CD4-positive, CD25-positive, alpha-beta regulatory T cell (primary cell): Measurements from ENCODE around the gene FGGY. TPM values are rescaled to one million over a fixed set of nuclear protein-coding genes. Genes with fewer than 3 reads are reported as not detected.

Experiments used
- ATAC-seq, 2 donors: fragments of 150-1000 bp; cut with Tn5 transposase; one replicate each; pipeline ENCODE4 v1.10.0; 2021; ENCODE audit warnings: low read depth in 2 of 2, moderate number of reproducible peaks in 2 of 2, moderate library complexity in 1 of 2
- DNase-seq, 3 donors: peaks; one replicate each; pipeline versions ENCODE4 v3.0.0 to v3.0.0-alpha.2; 2012 to 2022; ENCODE audit warnings: mixed read lengths in 1 of 3
- H3K27ac ChIP-seq: one replicate; pipeline ENCODE4 v1.7.0; 2013; ENCODE audit warnings: mild to moderate bottlenecking, low read length; ENCODE audit not compliant: insufficient read depth, poor library complexity, severe bottlenecking
- H3K27me3 ChIP-seq: one replicate; pipeline ENCODE4 v1.7.0; 2013; ENCODE audit warnings: low read length; ENCODE audit not compliant: control insufficient read depth, insufficient read depth
- H3K36me3 ChIP-seq: one replicate; pipeline ENCODE4 v1.7.0; 2013; ENCODE audit warnings: mild to moderate bottlenecking, low read length, moderate library complexity; ENCODE audit not compliant: control insufficient read depth, insufficient read depth
- H3K4me1 ChIP-seq: 2 replicates; pipeline ENCODE4 v1.7.0; 2013; ENCODE audit warnings: mild to moderate bottlenecking, low read length; ENCODE audit not compliant: insufficient read depth, control insufficient read depth, poor library complexity, severe bottlenecking
- H3K4me3 ChIP-seq: one replicate; pipeline ENCODE4 v1.7.0; 2013; ENCODE audit warnings: low read depth, mild to moderate bottlenecking, low read length, moderate library complexity
- H3K9me3 ChIP-seq, 2 experiments: 1 replicate in 1 of 2; 2 replicates in 1 of 2; pipeline ENCODE4 v1.7.0; 2013; ENCODE audit warnings: low read length in 2 of 2, mild to moderate bottlenecking in 1 of 2, moderate library complexity in 1 of 2; ENCODE audit not compliant: control insufficient read depth in 2 of 2
- H3K27ac Mint-ChIP-seq, 3 donors: one replicate each; pipeline ENCODE4 v1.8.0; 2020 to 2022; ENCODE audit warnings: mild to moderate bottlenecking in 3 of 3, mixed read lengths in 3 of 3, moderate library complexity in 2 of 3
- H3K27me3 Mint-ChIP-seq: one replicate; pipeline ENCODE4 v1.8.0; 2022; ENCODE audit warnings: mild to moderate bottlenecking, mixed read lengths
- H3K36me3 Mint-ChIP-seq: one replicate; pipeline ENCODE4 v1.8.0; 2020; ENCODE audit warnings: mixed read lengths
- H3K4me1 Mint-ChIP-seq, 4 donors: one replicate each; pipeline ENCODE4 v1.8.0; 2020 to 2022; ENCODE audit warnings: mixed read lengths in 4 of 4, mild to moderate bottlenecking in 1 of 4
- H3K4me3 Mint-ChIP-seq, 4 donors: one replicate each; pipeline ENCODE4 v1.8.0; 2020 to 2022; ENCODE audit warnings: mild to moderate bottlenecking in 4 of 4, mixed read lengths in 4 of 4, moderate library complexity in 3 of 4
- H3K9me3 Mint-ChIP-seq, 7 donors: one replicate each; pipeline ENCODE4 v1.8.0; 2020 to 2022; ENCODE audit warnings: mixed read lengths in 7 of 7, mild to moderate bottlenecking in 3 of 7, moderate library complexity in 2 of 7
- polyA plus RNA-seq, 4 donors: library from polyadenylated mRNA; unstranded; fragments of 300-500 nt; fragmentation: Illumina TruSeq; gene quantifications; one replicate each; pipeline ENCODE4 v1.2.3, GENCODE V29; 2021
- total RNA-seq: library from RNA; stranded (reverse); gene quantifications from one replicate; pipeline ENCODE4 v1.2.3, GENCODE V29; 2022

The FGGY gene
- total and polyA plus RNA-seq, 5 donors from 2014 or later, result 1.9 to 7.7 (median 4.5) TPM

DNA sequence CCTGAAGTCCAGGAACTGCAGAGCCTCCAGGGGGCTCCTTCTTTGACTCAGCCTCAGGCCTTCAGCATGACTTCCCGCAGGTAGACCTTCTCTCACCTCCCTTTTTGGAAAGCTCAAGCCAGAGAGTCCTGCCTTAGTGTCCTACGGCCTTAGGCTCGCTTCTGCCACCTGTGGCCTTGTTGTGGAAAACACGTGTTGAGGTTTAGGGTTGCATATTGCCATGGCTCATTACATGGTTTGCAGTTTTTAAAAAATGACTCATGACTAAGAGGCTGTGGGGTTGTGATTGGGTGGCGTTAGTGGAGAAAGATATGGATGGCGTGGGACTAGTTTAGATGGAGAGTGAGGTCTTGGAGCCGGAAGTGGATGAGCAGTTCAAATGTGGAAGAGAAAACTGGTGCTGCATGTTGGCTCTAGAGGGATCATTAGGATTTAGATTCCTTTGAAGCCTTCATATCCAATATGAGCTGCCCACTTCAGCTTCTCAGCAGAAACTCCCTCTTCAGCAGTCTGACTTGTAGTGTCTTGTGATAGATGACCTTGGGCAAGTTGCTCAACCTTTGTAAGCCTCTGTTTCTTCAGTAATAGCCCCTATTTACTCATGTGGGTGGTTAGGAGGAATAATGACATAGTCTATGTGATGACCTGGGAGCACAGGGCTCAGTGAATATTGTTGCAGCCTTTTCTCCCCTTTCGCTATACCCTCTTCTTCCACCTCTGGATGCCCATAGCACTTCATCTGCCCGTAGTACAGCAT lies 6.5 kb upstream of the FGGY start:
- Mint-ChIP-seq H3K4me1 (peaks cover 0 to 7% (median 1%) of the 10 kb centered on the region in 4 donors), H3K27me3 (peaks cover 5% of the 10 kb centered on the region), H3K36me3 (no peaks in the 10 kb centered on the region), H3K9me3 (no peaks in the 10 kb centered on the region), H3K27ac (no peak overlapping the region), H3K4me3 (no peak overlapping the region)
- no peak overlapping the region for H3K4me3 ChIP-seq
- no peaks in the 10 kb centered on the region for H3K9me3 ChIP-seq
- H3K27me3 ChIP-seq, result no peaks in the 10 kb centered on the region
- H3K27ac ChIP-seq, result no peak overlapping the region
- peak in 1 of 3 donors; percentile 46 for DNase-seq
- H3K4me1 ChIP-seq, result no peaks in the 10 kb centered on the region
- peak; percentile 46 to 59 for ATAC-seq
- no peaks in the 10 kb centered on the region for H3K36me3 ChIP-seq

DNA sequence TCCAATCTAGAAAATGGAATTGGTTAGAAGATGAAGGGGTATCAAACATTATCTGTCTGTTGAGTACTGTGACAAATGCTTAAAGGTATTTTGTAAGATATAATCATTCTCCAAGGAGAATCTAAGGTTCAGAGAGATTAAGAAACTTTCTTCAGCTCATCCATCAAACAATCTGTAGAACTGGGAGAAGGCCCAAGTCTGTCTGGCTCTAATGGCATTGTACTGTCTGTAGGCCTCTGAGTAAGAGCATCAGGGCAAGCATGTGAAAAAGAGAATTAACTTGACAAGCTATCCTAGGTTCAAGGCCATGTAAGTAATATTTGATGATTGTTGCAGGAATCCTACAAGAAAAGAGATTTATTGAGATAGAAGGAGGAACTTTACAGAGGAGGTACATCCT lies 5.3 kb upstream of the FGGY start:
- Mint-ChIP-seq H3K36me3 (no peaks in the 10 kb centered on the region), H3K9me3 (no peaks in the 10 kb centered on the region), H3K4me1 (peaks cover 0 to 7% (median 1%) of the 10 kb centered on the region in 4 donors), H3K27ac (no peak overlapping the region), H3K4me3 (no peak overlapping the region), H3K27me3 (peaks cover 5% of the 10 kb centered on the region)
- Histone ChIP-seq H3K36me3 (no peaks in the 10 kb centered on the region), H3K9me3 (no peaks in the 10 kb centered on the region), H3K4me3 (no peak overlapping the region), H3K27ac (no peak overlapping the region), H3K27me3 (no peaks in the 10 kb centered on the region), H3K4me1 (no peaks in the 10 kb centered on the region)
- DNase-seq (no peak), ATAC-seq (no peak)

DNA sequence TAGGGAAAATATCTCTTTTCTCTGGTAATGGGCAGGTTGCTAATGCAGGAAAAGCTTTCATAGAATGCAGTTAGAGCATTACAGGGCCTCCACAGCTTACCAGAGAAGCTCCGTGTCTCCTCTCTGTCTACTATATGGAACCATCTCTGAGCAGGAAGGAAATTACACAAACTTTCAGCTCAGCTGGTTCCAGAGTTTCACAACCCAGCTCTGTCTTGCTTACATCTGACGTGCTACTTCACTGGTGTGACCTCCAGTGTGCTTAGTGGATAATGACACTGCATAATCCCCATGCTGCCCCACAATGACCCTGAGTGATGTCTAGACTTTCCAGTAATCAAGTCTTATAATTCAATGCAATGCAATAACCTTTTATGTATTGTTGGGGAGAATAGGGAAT lies 4.3 kb upstream of the FGGY start:
- H3K9me3 Mint-ChIP-seq, result no peaks in the 10 kb centered on the region
- Histone ChIP-seq H3K27me3 (no peaks in the 10 kb centered on the region), H3K9me3 (no peaks in the 10 kb centered on the region), H3K4me3 (no peak overlapping the region), H3K4me1 (peaks cover 8% of the 10 kb centered on the region), H3K27ac (no peak overlapping the region), H3K36me3 (no peaks in the 10 kb centered on the region)
- H3K4me1 Mint-ChIP-seq, result peaks cover 0 to 14% (median 5%) of the 10 kb centered on the region in 4 donors
- ATAC-seq, result no peak
- H3K36me3 Mint-ChIP-seq, result no peaks in the 10 kb centered on the region
- no peak overlapping the region for H3K27ac Mint-ChIP-seq
- H3K4me3 Mint-ChIP-seq, result peak overlapping the region in 1 of 4 donors; percentile 9
- H3K27me3 Mint-ChIP-seq, result no peaks in the 10 kb centered on the region
- DNase-seq, result peak in 1 of 3 donors; percentile 23

DNA sequence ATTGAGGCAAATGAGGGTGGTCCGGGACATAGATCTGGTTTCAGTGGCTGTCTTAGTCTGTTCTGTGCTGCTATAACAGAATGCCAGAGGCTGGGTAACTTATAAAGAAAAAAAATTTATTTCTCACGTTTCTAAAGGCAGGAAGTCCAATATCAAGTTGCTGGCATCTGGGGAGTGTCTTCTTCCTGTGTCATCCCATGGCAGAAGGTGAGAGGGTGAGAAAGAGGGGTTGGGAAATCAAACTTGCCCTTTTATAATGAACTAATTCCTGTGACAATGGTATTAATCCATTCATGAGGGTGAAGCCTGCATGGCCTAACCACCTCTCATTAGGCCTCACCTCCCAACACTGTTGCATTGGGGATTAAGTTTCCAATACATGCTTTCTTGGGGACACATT lies 3.7 kb upstream of the FGGY start:
- H3K9me3 ChIP-seq, result no peaks in the 10 kb centered on the region
- H3K4me3 ChIP-seq, result no peak overlapping the region
- no peaks in the 10 kb centered on the region for H3K9me3 Mint-ChIP-seq
- H3K4me1 ChIP-seq, result peaks cover 11% of the 10 kb centered on the region
- H3K36me3 ChIP-seq, result no peaks in the 10 kb centered on the region
- H3K27ac Mint-ChIP-seq, result no peak overlapping the region
- no peak overlapping the region for H3K27ac ChIP-seq
- H3K27me3 Mint-ChIP-seq, result no peaks in the 10 kb centered on the region
- H3K4me3 Mint-ChIP-seq, result peak overlapping the region in 1 of 4 donors; percentile 9
- H3K4me1 Mint-ChIP-seq, result peaks cover 0 to 19% (median 7%) of the 10 kb centered on the region in 4 donors
- ATAC-seq (no peak), DNase-seq (no peak)
- H3K27me3 ChIP-seq, result no peaks in the 10 kb centered on the region
- no peaks in the 10 kb centered on the region for H3K36me3 Mint-ChIP-seq

DNA sequence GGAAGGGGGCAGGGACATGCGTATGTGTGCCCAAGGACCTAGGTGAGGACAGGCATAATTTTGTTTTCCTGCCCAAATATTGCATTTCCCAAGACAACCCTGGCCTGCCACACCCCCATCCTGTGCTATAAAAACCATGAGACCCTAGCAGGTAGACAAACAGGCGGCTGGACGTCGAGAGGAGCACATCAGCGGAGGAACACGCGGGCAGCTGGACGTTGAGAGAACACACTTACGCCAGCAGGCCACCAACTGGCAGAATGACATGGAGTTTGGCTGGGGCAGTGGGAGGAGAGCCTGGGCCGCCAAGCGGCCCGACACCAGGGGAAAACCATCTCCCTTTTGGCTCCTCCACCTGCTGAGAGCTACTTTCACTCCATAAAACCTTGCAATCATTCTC lies 3.0 kb upstream of the FGGY start:
- H3K27me3 Mint-ChIP-seq, result no peaks in the 10 kb centered on the region
- DNase-seq (no peak), ATAC-seq (no peak)
- Histone ChIP-seq H3K36me3 (no peaks in the 10 kb centered on the region), H3K9me3 (no peaks in the 10 kb centered on the region), H3K4me1 (peaks cover 11% of the 10 kb centered on the region), H3K27ac (no peak overlapping the region), H3K27me3 (no peaks in the 10 kb centered on the region), H3K4me3 (no peak overlapping the region)
- H3K36me3 Mint-ChIP-seq, result no peaks in the 10 kb centered on the region
- H3K4me3 Mint-ChIP-seq, result no peak overlapping the region
- peaks cover 0 to 20% (median 7%) of the 10 kb centered on the region in 4 donors for H3K4me1 Mint-ChIP-seq
- H3K9me3 Mint-ChIP-seq, result no peaks in the 10 kb centered on the region
- no peak overlapping the region for H3K27ac Mint-ChIP-seq

DNA sequence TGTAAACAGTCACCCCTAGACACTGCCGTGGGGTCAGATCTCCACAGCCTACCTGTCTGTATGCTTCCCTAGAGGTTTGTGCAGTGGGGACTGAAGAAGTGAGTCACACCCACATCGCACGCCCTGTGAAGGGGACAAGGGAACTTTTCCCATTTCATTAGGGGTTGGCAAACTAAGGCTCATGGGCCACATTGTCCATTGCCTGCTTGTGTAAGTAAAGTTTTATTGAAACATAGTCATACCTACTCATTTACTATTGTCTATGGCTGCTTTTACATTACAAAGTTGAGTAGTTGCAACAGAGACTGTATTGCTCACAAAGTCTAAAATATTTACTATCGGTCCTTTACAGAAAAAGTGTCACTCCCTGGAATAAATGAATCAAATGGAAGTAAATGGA lies 2.5 kb upstream of the FGGY start:
- H3K36me3 Mint-ChIP-seq, result no peaks in the 10 kb centered on the region
- no peak for ATAC-seq
- Histone ChIP-seq H3K4me3 (no peak overlapping the region), H3K4me1 (peaks cover 11% of the 10 kb centered on the region), H3K27ac (no peak overlapping the region), H3K36me3 (no peaks in the 10 kb centered on the region), H3K9me3 (no peaks in the 10 kb centered on the region), H3K27me3 (no peaks in the 10 kb centered on the region)
- no peak for DNase-seq
- no peaks in the 10 kb centered on the region for H3K9me3 Mint-ChIP-seq
- H3K27ac Mint-ChIP-seq, result no peak overlapping the region
- H3K27me3 Mint-ChIP-seq, result no peaks in the 10 kb centered on the region
- H3K4me3 Mint-ChIP-seq, result no peak overlapping the region
- H3K4me1 Mint-ChIP-seq, result peaks cover 0 to 26% (median 7%) of the 10 kb centered on the region in 4 donors

DNA sequence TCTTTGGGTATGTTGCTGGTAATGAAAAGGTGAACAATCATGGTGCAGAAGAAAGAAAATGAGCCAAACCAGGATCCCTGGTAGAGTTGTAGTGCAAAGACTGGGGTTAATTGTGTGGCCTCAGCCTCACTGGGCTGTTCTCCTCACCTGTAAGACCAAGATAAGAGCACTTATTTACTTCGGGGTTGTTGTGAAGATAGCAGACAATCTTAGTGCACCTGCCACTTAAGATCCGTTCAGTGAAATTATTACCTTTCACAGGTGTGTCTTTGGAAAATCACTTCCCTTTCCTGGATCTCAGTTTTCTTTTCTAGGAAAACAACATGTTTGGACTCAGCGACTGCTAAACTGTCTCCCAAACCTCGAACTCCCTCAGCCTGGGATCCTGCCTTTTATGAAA lies 1.3 kb upstream of the FGGY start:
- no peaks in the 10 kb centered on the region for H3K36me3 Mint-ChIP-seq
- Histone ChIP-seq H3K27me3 (no peaks in the 10 kb centered on the region), H3K9me3 (no peaks in the 10 kb centered on the region), H3K4me1 (peaks cover 11% of the 10 kb centered on the region), H3K4me3 (peak overlapping the region; percentile 79), H3K27ac (no peak overlapping the region), H3K36me3 (no peaks in the 10 kb centered on the region)
- peak overlapping the region in 1 of 3 donors; percentile 34 for H3K27ac Mint-ChIP-seq
- peak overlapping the region; percentile 76 to 95 (median 90) for H3K4me3 Mint-ChIP-seq
- DNase-seq (no peak), ATAC-seq (no peak)
- H3K9me3 Mint-ChIP-seq, result no peaks in the 10 kb centered on the region
- no peaks in the 10 kb centered on the region for H3K27me3 Mint-ChIP-seq
- H3K4me1 Mint-ChIP-seq, result peaks cover 1 to 26% (median 7%) of the 10 kb centered on the region in 4 donors

DNA sequence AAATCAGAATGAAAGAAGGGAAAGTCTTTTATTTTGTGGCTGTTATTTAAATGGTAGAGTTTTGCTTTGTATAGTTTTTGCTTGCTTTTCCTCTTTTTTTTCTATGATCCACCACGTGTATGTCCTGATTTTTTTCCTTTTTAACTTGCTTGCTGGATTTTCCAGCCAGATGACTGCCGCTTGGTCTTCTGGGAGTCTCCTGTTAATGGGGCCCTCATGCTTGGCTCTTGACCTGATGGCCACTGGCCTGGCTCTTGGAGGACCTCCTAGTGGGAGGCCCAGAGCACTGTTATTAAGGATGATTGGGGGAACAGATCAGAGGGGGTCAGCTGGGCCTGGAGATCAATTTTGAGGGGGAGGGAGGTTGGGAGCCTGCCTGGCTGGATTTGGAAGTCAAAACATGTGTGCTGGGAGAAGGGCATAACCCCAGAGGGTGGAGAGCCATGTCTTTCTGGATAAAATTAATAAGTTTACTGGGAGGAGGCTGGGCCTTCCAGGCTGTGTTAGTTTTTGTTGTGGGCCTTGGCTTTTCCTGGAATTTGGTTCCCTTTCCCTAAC lies 1.2 kb downstream of the FGGY start:
- no peaks in the 10 kb centered on the region for H3K9me3 ChIP-seq
- H3K27me3 ChIP-seq, result no peaks in the 10 kb centered on the region
- DNase-seq (no peak), ATAC-seq (no peak)
- no peak overlapping the region for H3K27ac ChIP-seq
- Mint-ChIP-seq H3K36me3 (peaks cover 3% of the 10 kb centered on the region), H3K27me3 (no peaks in the 10 kb centered on the region), H3K9me3 (peaks cover 0 to 5% (median 2%) of the 10 kb centered on the region in 7 donors), H3K4me3 (peak overlapping the region; percentile 25 to 96 (median 90)), H3K27ac (peak overlapping the region in 1 of 3 donors; percentile 36), H3K4me1 (peaks cover 2 to 26% (median 8%) of the 10 kb centered on the region in 4 donors)
- H3K36me3 ChIP-seq, result no peaks in the 10 kb centered on the region
- no peak overlapping the region for H3K4me3 ChIP-seq
- peaks cover 11% of the 10 kb centered on the region for H3K4me1 ChIP-seq
